ENCODE results near the gene EDNRA.

- TF ChIP-seq, protein P1, sequence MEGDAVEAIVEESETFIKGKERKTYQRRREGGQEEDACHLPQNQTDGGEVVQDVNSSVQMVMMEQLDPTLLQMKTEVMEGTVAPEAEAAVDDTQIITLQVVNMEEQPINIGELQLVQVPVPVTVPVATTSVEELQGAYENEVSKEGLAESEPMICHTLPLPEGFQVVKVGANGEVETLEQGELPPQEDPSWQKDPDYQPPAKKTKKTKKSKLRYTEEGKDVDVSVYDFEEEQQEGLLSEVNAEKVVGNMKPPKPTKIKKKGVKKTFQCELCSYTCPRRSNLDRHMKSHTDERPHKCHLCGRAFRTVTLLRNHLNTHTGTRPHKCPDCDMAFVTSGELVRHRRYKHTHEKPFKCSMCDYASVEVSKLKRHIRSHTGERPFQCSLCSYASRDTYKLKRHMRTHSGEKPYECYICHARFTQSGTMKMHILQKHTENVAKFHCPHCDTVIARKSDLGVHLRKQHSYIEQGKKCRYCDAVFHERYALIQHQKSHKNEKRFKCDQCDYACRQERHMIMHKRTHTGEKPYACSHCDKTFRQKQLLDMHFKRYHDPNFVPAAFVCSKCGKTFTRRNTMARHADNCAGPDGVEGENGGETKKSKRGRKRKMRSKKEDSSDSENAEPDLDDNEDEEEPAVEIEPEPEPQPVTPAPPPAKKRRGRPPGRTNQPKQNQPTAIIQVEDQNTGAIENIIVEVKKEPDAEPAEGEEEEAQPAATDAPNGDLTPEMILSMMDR (conservative IDR thresholded peaks at IDR 0.05; ENCODE audit: low read length): no peak
- TF ChIP-seq EZH2phosphoT487 (IDR thresholded peaks at IDR 0.05; ENCODE audit: borderline replicate concordance): no peak
Measured at GRCh38 chr4:147576084-147576483, 95.2 kb downstream of the EDNRA start.

All from Loucy (cell line).